H1 (cell line): ENCODE measurements around the gene SPPL2A. TPM values are rescaled to one million over a fixed set of nuclear protein-coding genes. Genes with fewer than 3 reads are reported as not detected.

Source experiments
- ASH2L ChIP-seq: fragments of 200-600, 300-600 bp; sonication (generic); IDR thresholded peaks from one replicate; pipeline ENCODE4 v1.7.1; 2017; ENCODE audit warnings: low read length
- CREB1 ChIP-seq: IDR thresholded peaks from 2 replicates; pipeline ENCODE4 v1.6.1; 2012; ENCODE audit warnings: inconsistent platforms
- EZH2 ChIP-seq: fragments of 200-600 bp; sonication (generic); IDR thresholded peaks from 2 replicates; pipeline ENCODE4 v1.7.1; 2012; ENCODE audit warnings: low read depth, mild to moderate bottlenecking, moderate library complexity, low read length, inconsistent platforms; ENCODE audit not compliant: severe bottlenecking
- TAF1 ChIP-seq: IDR thresholded peaks from 2 replicates; pipeline ENCODE4 v1.6.1; 2011; ENCODE audit warnings: mild to moderate bottlenecking, low read depth, low read length
- TBP ChIP-seq: IDR thresholded peaks from 2 replicates; pipeline ENCODE4 v1.6.1; 2011; ENCODE audit warnings: low read depth, low read length, improper control_type of control experiment
- polyA plus RNA-seq, 7 experiments: library from polyadenylated mRNA; depleted of rRNA in 3 of 7; stranded (reverse) in 5 of 7; unstranded in 2 of 7; fragments of >200 nt in 5 of 7; fragments of 200-250 nt in 2 of 7; gene quantifications; 1 replicate in 5 of 7; 2 replicates in 1 of 7; 4 replicates in 1 of 7; pipeline versions ENCODE4 v1.2.1 to v1.2.3, GENCODE V29; 2011 to 2013; ENCODE audit warnings: missing spikeins in 2 of 7, mixed read lengths in 2 of 7
- total RNA-seq: library from RNA; stranded (reverse); fragmentation: NEBNext Ultra II Directional; extraction: Animal tissue kit (Norgen Biotek cat#: 25700); gene quantifications from 2 replicates; pipeline ENCODE4 v1.2.1, GENCODE V29; 2021

The SPPL2A gene
- total and polyA plus RNA-seq, 2 of the 8 experiments (the other 6 are each of a cell fraction or from before 2014, with no cell fraction given), result 15.6 to 52.9 TPM

- TF ChIP-seq ASH2L (no peak), TAF1 (no peak), TBP (no peak), CREB1 (no peak), EZH2 (no peak)
- TF ChIP-seq, all 59 proteins: peak for 0
These were observed 24.6 kb downstream of the SPPL2A start (continued) for GRCh38 chr15:50740955-50741354.
